Gastrocnemius medialis (tissue), 4 donors: ENCODE results near the gene F13B.

Experiments used
- POLR2A ChIP-seq, 2 donors: fragments of 450-650 bp; IDR thresholded peaks; one replicate each; pipeline ENCODE4 v1.6.1; 2017; ENCODE audit warnings: antibody characterized with exemption in 2 of 2, mild to moderate bottlenecking in 2 of 2, moderate library complexity in 2 of 2
- TF ChIP-seq, protein P1 (sequence below), 5 experiments: fragments of 450-650 bp in 3 of 5; fragments of 200-600 bp in 2 of 5; sonication (generic) in 2 of 5; IDR thresholded peaks in 4 of 5; conservative IDR thresholded peaks in 1 of 5; 1 replicate in 4 of 5; 2 replicates in 1 of 5; pipeline ENCODE4 v1.5.1; 2016 to 2019; ENCODE audit warnings: antibody characterized with exemption in 5 of 5, mild to moderate bottlenecking in 3 of 5, moderate library complexity in 3 of 5

DNA sequence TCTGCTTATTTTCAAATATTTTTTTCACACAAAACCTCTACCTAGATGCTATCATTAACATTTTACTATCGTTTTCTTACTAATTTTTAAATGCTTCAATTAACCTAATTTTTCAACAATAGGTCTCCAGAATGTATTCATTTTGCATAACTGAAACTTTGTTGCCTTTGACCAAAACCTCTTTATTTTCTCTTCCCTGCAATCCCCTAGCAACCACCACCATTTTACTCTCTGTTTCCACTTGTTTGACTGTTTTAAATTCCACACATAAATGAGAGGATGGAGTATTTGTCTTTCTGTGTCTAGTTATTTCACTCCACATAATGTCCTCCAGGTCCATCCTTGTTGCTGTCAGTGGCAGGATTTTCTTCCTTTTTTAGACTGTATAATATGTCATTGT lies 9.5 kb upstream of the F13B start:
- no peak for TF ChIP-seq POLR2A (IDR thresholded peaks at IDR 0.05)
- TF ChIP-seq, protein P1, sequence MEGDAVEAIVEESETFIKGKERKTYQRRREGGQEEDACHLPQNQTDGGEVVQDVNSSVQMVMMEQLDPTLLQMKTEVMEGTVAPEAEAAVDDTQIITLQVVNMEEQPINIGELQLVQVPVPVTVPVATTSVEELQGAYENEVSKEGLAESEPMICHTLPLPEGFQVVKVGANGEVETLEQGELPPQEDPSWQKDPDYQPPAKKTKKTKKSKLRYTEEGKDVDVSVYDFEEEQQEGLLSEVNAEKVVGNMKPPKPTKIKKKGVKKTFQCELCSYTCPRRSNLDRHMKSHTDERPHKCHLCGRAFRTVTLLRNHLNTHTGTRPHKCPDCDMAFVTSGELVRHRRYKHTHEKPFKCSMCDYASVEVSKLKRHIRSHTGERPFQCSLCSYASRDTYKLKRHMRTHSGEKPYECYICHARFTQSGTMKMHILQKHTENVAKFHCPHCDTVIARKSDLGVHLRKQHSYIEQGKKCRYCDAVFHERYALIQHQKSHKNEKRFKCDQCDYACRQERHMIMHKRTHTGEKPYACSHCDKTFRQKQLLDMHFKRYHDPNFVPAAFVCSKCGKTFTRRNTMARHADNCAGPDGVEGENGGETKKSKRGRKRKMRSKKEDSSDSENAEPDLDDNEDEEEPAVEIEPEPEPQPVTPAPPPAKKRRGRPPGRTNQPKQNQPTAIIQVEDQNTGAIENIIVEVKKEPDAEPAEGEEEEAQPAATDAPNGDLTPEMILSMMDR (IDR thresholded peaks at IDR 0.05 in 4 of 5, conservative IDR thresholded peaks at IDR 0.05 in 1 of 5) = no peak
